A673 (cell line): ENCODE measurements around the gene NFIC. TPM values are rescaled to one million over a fixed set of nuclear protein-coding genes. Genes with fewer than 3 reads are reported as not detected.

ENCODE experiments used
- BruUV-seq: library from RNA; stranded (reverse); fragments of 400-500 nt; replicated peaks from 2 replicates; lab custom pipeline; 2021; lab: Mats Ljungman, UMichigan
- CTCF ChIA-PET: fragments of 300-600 bp; sonication (Branson Sonifier 250); formaldehyde crosslinking; loops from one replicate; lab custom pipeline; 2022; ENCODE audit warnings: antibody characterized with exemption; lab: Charles Lee
- POLR2A ChIA-PET: fragments of 300-600 bp; sonication (Branson Sonifier 250); formaldehyde crosslinking; loops from one replicate; lab custom pipeline; 2022; ENCODE audit warnings: antibody characterized with exemption; ENCODE audit not compliant: low non-redundant PET; lab: Charles Lee
- DNase-seq: peaks from one replicate; pipeline ENCODE4 v3.0.0-alpha.2; 2015; ENCODE audit warnings: low spot score
- H3K27ac ChIP-seq: fragments of 200-600 bp; sonication (generic); 2 replicates; pipeline ENCODE4 v1.5.1; 2016; ENCODE audit warnings: mixed run types, low read depth, mild to moderate bottlenecking, mixed read lengths, antibody characterized with exemption, low read length; ENCODE audit not compliant: poor library complexity, severe bottlenecking
- H3K27me3 ChIP-seq: fragments of 200-600 bp; sonication (generic); replicated peaks from 2 replicates; pipeline ENCODE4 v1.6.1; 2017; ENCODE audit warnings: mixed run types, low read depth, mild to moderate bottlenecking, mixed read lengths, antibody characterized with exemption, low read length; ENCODE audit not compliant: insufficient read depth, poor library complexity
- H3K36me3 ChIP-seq: fragments of 200-600 bp; sonication (generic); 2 replicates; pipeline ENCODE4 v1.6.1; 2016; ENCODE audit warnings: mixed run types, mild to moderate bottlenecking, mixed read lengths, antibody characterized with exemption, low read length; ENCODE audit not compliant: insufficient read depth, poor library complexity, severe bottlenecking
- H3K4me1 ChIP-seq: fragments of 200-600 bp; sonication (generic); 2 replicates; pipeline ENCODE4 v1.6.1; 2017; ENCODE audit warnings: mixed run types, mild to moderate bottlenecking, mixed read lengths, antibody characterized with exemption, low read length; ENCODE audit not compliant: insufficient read depth, poor library complexity, severe bottlenecking
- H3K4me3 ChIP-seq: fragments of 200-600 bp; sonication (generic); 2 replicates; pipeline ENCODE4 v1.5.1; 2016; ENCODE audit warnings: low read depth, mixed run types, mild to moderate bottlenecking, mixed read lengths, low read length; ENCODE audit not compliant: poor library complexity, severe bottlenecking
- H3K9me3 ChIP-seq: fragments of 200-600 bp; sonication (generic); 2 replicates; pipeline ENCODE4 v1.6.1; 2016; ENCODE audit warnings: mixed run types, low read depth, mild to moderate bottlenecking, mixed read lengths, antibody characterized with exemption, low read length; ENCODE audit not compliant: poor library complexity, severe bottlenecking
- EZH2 ChIP-seq: fragments of 200-600 bp; sonication (generic); IDR thresholded peaks from 2 replicates; pipeline ENCODE4 v1.6.1; 2017; ENCODE audit warnings: borderline replicate concordance, low read depth, mild to moderate bottlenecking, mixed read lengths, antibody characterized with exemption, low read length; ENCODE audit not compliant: poor library complexity, severe bottlenecking
- intact Hi-C: fragments of 100-400 bp; cut with micrococcal nuclease; formaldehyde crosslinking; loops from one replicate; pipeline ENCODE4 v1.10.0; 2022; ENCODE audit not compliant: unreplicated experiment
- total RNA-seq: library from RNA; stranded (reverse); gene quantifications from 2 replicates; pipeline ENCODE4 v1.2.3, GENCODE V29; 2021
- TF ChIP-seq, protein P1 (sequence below): fragments of 300-800, 200-600 bp; sonication (generic); conservative IDR thresholded peaks from 2 replicates; pipeline ENCODE4 v1.5.1; 2017; ENCODE audit warnings: low read depth, mild to moderate bottlenecking, antibody characterized with exemption, low read length, moderate library complexity, mixed read lengths

NFIC gene
- total RNA-seq, 1 experiment from 2014 or later = 112 TPM

DNA sequence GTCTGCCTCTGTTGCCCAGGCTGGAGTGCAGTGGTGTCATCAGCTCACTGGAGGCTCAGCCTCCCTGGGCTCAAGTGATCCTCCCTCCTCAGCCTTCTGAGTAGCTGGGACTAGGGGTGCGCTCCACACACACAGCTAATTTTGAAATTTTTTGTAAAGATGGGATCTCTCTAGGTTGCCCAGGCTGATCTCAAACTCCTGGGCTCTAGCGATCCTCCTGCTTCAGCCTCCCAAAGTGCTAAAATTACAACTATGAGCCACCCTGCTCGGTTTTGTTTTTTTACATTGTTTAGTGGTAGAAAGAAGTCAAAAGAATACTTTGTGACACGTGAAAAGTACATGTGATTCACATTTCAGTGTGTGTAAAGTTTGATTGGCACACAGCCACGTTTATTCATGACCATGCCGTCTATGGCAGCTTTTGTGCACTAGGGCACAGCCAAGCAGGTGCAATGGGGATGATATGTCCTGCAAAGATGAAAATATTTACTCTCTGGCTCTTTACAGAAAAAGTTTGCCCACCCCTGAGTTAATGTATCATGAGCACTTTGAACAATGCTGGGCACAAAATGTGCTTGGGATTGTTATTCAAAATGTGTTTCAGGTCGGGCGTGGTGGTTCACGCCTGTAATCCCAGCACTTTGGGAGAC, 16.2 kb upstream of the NFIC start:
- Histone ChIP-seq H3K9me3 (no peaks in the 10 kb centered on the region), H3K27me3 (no peaks in the 10 kb centered on the region), H3K4me1 (peaks cover 9% of the 10 kb centered on the region), H3K4me3 (no peak overlapping the region), H3K27ac (no peak overlapping the region), H3K36me3 (no peaks in the 10 kb centered on the region)
- TF ChIP-seq, protein P1, sequence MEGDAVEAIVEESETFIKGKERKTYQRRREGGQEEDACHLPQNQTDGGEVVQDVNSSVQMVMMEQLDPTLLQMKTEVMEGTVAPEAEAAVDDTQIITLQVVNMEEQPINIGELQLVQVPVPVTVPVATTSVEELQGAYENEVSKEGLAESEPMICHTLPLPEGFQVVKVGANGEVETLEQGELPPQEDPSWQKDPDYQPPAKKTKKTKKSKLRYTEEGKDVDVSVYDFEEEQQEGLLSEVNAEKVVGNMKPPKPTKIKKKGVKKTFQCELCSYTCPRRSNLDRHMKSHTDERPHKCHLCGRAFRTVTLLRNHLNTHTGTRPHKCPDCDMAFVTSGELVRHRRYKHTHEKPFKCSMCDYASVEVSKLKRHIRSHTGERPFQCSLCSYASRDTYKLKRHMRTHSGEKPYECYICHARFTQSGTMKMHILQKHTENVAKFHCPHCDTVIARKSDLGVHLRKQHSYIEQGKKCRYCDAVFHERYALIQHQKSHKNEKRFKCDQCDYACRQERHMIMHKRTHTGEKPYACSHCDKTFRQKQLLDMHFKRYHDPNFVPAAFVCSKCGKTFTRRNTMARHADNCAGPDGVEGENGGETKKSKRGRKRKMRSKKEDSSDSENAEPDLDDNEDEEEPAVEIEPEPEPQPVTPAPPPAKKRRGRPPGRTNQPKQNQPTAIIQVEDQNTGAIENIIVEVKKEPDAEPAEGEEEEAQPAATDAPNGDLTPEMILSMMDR = no peak
- no peak for TF ChIP-seq EZH2
- POLR2A ChIA-PET = no interaction called here
- no peak for DNase-seq
- CTCF ChIA-PET = interaction anchor here (0.6 kb wide), 1 partner anchor 22 kb away, joined by 3 read pairs; no protein-coding TSS in a partner anchor
- BruUV-seq = no TSS peak
- intact Hi-C loops = no loop called here

DNA sequence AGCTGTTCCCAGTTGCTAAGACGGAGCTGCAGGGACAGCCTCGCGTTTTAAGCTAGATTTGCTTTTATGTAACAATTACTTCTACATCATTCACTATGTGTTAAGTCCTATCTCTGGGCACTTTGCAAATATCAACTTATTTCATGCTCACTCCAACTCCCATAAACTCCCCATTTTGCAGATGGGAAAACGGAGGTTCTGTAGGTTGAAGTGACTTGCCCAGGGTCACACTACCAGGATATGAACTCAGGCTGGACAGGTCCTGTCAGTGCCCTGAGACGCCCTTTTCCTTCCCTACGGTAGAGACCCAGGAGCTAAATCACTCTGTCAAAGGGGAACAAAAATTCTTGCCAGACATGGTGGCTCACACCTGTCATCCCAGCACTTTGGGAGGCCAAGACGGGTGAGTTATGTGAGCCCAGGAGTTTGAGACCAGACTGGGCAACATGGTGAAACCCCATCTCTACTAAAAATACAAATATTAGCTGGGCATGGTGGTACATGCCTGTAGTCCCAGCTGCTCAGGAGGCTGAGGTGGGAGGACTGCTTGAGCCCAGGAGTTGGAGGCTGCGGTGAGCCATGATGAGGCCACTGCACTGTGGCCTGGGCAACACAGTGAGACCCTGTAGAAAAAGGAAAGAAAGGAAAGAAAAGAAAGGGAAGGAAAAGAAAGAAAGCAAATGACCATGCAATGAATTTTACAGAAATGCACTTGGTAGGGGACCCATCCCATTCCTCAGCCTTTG, 14.5 kb upstream of the NFIC start:
- H3K4me3 ChIP-seq = no peak overlapping the region
- ChIA-PET CTCF (no interaction called here), POLR2A (no interaction called here)
- intact Hi-C loops = no loop called here
- no peaks in the 10 kb centered on the region for H3K9me3 ChIP-seq
- no peak overlapping the region for H3K27ac ChIP-seq
- peaks cover 3% of the 10 kb centered on the region for H3K4me1 ChIP-seq
- no peaks in the 10 kb centered on the region for H3K27me3 ChIP-seq
- no TSS peak for BruUV-seq
- no peak for TF ChIP-seq EZH2
- TF ChIP-seq, protein P1 = no peak
- DNase-seq = no peak
- no peaks in the 10 kb centered on the region for H3K36me3 ChIP-seq

DNA sequence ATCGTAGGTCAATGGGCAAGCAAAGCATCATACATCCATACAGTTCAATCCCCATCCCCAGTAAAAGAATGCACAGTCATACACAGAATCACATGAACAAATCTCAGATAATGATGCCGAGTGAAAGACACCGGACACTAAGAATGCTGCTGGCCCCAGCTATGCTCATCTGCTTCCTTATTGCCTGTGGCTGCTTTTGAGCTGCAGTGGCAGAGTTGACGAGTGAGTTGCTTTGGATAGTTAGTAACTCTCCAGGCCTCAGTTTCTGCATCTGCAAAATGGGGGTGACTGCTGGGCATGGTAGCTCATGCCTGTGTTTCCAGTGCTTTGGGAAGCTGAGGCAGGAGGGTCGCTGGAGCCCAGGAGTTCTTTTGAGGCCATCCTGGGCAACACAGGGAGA, 12.9 kb upstream of the NFIC start:
- no peak for DNase-seq
- intact Hi-C loops = no loop called here
- no peaks in the 10 kb centered on the region for H3K9me3 ChIP-seq
- ChIA-PET CTCF (no interaction called here), POLR2A (no interaction called here)
- peaks cover 8% of the 10 kb centered on the region for H3K4me1 ChIP-seq
- no peaks in the 10 kb centered on the region for H3K27me3 ChIP-seq
- H3K4me3 ChIP-seq = no peak overlapping the region
- no TSS peak for BruUV-seq
- no peak overlapping the region for H3K27ac ChIP-seq
- TF ChIP-seq EZH2 = no peak
- TF ChIP-seq, protein P1 = no peak
- H3K36me3 ChIP-seq = no peaks in the 10 kb centered on the region
